NCI-H2081 (cell line): ENCODE data around the gene EPRS1.
"Not testable (repeated sequence)": the region's sequence is repeated elsewhere in the genome, so short reads cannot be mapped to it uniquely, and the experiment has no call there.

Source experiments
- DNase-seq, 2 experiments: peaks; one replicate each; lab custom pipeline; 2025; lab: John Stamatoyannopoulos, UW

Gene EPRS1

DNA sequence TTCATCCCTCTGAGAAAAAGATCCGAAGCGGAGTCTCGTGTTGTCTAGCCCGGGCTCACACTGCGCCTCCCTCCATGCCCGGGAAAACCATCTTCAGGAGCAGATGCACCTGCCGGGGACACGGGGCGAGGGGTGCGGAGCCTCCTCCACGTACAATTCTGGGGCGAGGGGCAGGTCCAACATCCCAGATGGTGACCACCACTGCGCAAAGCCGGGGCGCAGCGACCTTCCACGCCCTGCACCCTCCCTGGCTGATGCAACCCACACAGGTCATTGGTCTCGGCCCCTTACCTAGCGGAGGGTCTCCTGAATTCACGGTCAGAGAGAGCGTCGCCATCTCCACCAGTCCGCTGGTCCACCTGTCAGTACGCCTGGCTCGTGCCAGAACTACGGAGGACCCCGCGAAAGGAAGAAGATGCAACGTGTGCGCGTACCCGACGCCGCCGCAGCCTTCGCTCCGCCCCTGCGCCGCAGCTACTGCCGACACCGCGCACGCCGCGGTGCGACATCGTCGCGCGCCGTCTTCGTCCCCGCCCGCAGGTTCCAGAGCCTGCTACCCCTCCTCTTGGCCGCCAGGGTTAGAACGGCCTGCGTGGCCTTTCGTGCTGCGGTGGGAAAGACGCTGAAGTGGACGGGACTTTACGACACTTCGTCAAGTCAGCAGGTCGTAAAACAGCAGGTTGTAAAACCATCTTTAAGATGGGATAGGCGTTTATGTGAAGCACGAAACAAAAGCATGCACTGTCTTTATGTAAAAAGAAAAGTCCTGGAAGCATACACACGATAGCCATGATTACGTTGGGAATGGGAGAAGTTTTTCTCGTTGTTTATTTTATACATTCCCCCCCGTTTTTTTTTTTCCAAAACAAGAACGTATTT is at the start of gene EPRS1:
Gene EPRS1 (minus strand): TSS at position 454 of the 879 bp plus-strand sequence. CDS start 117 bp downstream, at position 337.
- DNase-seq, result peak; percentile 97 to 99

- peak; percentile 90 to 91 for DNase-seq
Measured at GRCh38 chr1:220094016-220094911, 48.0 kb upstream of the EPRS1 start, which contains the start of gene IARS2. IARS2 (plus strand) TSS chr1:220094132; CDS start chr1:220094217, 85 bp downstream.

GRCh38 chr1:220093361-220094015 is 47.2 kb upstream of the EPRS1 start:
- peak in 1 of 2 experiments; percentile 41 for DNase-seq

- no peak for DNase-seq
Measured at GRCh38 chr1:220092694-220093093, 46.4 kb upstream of the EPRS1 start.

DNA sequence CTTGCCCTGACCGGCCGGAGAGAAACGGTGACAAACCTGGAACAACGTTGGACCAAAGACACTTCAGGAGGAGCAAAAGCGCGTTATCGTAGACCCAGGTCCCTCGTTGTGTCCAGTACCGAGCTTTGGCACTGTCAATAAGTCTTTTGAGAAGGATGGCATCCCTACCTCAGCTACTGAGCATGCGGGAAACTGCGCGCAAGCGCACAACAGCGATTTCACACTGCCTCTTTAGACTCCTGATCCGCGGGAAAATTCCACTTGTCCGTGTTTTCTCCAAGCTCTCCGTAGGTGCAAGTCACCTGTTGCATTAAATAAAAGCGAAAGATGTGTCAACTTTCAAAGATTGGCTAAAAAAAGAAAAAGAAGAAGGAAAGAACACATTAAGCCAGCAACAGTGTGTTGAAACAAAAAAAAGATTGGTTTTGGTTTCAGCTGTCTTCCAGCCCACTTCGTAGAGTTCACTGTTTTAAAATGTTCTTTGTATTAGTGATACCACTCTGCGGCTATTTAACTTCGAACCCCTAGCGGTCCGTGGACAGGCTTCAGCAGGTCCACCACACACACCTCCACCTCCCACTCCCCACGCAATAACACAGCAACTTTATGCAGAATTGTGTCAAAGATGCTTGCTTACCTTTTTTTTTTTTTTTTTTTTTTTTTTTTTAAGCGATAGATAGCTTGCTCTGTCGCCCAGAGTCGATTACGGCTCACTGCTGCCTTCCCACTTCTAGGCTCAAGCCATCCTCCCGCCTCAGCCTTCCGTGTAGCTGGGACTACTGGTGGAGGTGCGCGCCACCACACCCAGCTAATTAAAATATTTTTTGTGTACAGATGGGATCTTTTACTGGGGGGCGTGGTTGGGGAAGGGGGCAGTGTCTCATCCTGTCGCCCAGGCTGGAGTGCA is 43.6 kb upstream of the EPRS1 start, which contains the start of gene BPNT1:
Gene BPNT1 (minus strand): TSS at position 139 of the 907 bp plus-strand sequence. CDS start 9,942 bp downstream, outside the sequence.
- peak; percentile 95 to 99 for DNase-seq

DNA sequence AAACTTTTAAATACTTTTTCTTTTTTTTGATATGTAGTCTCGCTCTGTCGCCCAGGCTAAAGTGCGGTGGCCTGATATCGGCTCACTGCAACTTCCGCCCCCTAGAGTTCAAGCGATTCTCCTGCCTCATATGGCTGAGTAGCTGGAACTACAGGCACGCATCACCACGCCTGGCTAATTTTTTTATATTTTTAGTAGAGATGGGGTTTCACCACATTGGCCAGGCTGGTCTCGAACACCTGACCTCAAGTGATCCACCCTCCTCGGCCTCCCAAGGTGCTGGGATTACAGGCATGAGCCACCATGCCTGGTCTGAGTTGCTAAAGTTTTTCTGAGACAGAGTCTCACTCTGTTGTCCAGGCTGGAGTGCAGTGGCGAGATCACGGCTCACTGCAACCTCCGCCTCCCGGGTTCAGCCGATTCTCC is 40.0 kb upstream of the EPRS1 start:
- DNase-seq, result not testable (repeated sequence)

DNA sequence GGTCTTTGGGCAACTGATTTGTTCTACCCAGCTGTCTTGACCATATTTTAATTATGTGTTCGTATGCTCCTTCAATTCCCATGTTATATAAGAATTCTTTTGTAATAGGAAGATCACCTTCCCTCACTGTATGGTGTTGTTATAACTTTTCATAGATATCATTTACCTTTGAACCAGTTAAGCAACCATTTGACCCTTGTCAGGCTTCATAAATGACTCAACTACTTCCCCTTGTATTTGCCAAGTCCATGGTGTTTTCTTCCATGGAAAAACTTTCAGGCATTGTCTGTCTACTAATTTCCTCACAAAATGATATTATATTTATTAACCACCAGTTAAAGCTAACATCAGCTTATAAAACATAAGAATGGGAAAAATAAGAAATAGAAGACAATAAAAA is 38.2 kb upstream of the EPRS1 start:
- DNase-seq, result no peak

DNA sequence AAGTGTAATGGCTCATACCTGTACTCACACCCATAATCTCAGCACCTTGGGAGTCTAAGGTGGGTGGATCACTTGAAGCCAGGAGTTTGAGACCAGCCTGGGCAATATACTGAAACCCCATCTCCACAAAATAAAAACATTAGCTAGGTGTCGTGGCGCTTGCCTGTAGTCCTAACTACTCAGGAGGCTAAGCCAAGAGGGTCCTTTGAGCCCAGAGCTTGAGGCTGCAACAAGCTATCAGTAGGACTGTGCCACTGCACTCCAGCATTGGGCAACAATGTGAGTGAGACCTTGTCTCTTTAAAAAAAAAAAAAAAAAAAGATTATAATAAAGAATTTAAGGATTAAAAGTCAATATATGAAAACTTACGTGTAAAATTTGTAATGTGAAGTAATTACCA is 31.6 kb upstream of the EPRS1 start:
- no peak for DNase-seq

DNA sequence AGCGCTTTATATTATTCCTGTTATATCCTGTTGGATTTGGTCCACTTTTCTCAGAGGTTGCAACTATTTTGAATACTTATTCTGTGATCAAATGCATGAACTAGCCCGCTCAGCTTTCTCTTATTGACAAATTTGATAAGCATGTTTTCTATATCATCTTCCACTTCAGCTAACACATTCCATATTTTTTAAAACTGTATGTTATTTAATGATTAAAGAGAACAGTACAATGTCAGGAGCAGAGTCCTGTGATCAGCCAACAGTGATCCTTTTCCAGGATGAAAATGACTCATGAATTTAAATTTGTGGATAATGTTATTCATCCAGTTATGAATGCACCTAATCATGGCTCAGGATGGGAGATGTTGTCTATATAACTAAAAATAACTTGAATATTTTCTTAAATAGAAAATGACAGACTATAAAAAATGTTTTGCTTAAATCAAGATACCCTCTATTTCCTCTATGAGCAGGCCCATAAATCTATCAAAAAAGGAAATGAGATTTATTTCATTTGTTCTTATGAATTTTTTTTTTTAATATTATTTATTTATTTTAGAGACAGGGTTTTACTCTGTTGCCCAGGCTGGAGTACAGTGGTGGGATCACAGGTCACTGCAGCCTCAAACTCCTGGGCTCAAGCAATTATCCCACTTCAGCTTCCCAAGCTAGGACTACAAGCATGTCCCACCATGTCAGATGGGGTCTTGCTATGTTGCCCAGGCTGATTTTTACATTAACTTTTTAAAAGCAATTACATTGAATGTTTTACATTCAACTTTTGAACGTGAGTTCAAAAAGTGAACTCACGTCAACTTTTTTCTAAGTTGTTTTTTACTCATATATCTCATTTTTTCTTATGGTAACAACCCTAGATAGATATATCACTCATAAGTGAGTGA is 30.8 kb upstream of the EPRS1 start:
- no peak for DNase-seq

- DNase-seq, result no peak
Measured at GRCh38 chr1:220067269-220068204, 21.2 kb upstream of the EPRS1 start.

DNA sequence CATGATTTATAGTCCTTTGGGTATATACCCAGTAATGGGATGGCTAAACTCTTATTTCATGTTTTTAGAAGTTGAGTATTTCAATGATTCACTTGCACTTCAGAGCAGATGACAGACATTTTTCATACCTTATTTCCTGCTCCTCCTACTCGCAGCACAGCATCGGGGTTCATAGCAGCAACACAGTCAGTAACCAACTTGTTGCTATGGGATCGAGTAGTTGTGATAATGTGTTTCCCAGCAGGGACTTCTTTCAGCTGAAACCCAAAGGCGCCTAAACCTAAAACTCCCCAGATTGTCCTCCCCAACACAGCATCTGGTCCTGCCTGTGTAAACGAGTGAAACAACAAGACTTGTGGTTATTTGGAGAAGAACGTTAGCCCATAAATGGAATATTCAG is 16.3 kb upstream of the EPRS1 start:
- no peak for DNase-seq

DNA sequence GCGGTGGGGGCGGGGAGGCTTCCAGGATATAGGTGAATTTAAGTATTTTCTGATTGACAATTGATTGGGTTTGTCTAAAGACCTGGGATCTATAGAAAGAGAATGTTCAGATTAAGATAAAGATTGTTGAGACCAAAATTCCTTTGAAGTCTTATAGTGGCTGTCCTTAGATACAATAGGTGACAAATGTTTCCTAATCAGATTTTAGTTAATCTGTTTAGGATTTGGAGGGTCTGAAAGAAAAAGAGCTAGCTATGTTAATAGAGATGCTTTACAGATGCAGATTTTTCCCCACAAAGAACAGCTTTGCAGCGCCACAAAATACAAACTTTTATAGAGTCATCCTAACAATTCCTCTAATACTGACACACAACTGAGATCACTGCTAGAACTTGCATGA is 14.6 kb upstream of the EPRS1 start:
- no peak for DNase-seq

GRCh38 chr1:220056374-220056773 is 10.1 kb upstream of the EPRS1 start:
- DNase-seq, result no peak

DNA sequence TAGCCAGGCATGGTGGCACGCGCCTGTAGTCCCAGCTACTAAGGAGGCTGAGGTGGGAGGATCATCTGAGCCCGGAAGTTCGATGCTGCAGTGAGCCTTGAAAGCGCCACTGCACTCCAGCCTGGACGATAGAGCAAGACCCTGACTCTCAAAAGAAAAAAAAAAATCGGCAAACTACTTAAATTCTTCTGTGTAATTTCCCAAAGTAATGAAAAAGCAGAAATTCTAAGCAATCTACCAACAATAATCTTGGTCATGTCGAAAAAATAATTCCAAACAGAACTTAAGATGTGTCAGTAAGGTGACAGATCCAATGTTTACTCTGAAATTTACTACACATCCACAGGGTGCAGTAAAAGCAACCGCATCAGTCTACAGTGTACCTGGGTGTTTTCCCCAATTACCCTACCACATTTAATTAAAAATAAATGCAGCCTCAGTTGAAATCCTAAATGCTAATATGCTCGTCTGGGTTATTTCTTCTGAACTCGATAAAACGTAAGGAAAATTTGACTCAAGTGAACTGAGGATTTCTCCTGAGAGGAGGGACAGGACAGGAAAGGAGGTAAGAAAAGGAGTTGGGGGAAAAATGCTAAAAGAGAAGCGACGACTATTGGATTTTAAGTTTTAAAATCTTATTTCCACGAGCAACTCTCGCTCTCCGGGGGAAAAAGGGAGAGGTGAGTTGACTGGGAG is 801 bp downstream of the EPRS1 start:
- DNase-seq, result peak in 1 of 2 experiments; percentile 25

- no peak for DNase-seq
Measured at GRCh38 chr1:220044678-220045355, 1.5 kb downstream of the EPRS1 start.

GRCh38 chr1:220043646-220044045 is 2.7 kb downstream of the EPRS1 start:
- no peak for DNase-seq

DNA sequence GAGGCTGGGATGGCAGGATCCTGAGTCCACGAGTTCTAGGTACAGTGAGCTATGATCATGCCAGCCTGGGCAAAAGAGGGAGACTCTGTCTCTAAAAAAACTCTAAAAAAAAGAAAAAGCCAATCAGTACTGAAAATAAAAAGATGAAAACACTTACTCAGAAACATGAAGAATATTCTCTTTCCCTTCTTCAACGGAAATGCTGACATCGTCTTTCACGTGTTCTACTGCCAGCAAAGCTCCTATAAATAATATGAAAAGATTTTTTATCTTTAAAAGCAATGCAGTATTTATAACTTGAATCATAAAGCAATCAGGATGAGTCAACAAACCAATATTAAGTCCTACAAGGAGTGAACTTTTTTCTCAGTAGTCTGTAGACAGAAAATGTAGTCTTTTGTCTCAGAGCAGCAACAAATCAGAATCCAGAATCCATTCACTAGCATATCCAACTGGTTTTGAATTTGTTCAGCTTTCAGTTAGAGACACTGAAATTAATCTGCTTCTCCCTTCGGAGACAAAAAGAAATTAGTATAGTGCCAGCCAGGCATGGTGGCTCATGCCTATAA is 6.2 kb downstream of the EPRS1 start:
- DNase-seq, result no peak
